ENCODE data around the gene ACTL6A. TPM values are rescaled to one million over a fixed set of nuclear protein-coding genes. Genes with fewer than 3 reads are reported as not detected.

Gene ACTL6A
- total RNA-seq, 4 donors from 2014 or later = 27.4 to 34.5 (median 34.1) TPM

DNA sequence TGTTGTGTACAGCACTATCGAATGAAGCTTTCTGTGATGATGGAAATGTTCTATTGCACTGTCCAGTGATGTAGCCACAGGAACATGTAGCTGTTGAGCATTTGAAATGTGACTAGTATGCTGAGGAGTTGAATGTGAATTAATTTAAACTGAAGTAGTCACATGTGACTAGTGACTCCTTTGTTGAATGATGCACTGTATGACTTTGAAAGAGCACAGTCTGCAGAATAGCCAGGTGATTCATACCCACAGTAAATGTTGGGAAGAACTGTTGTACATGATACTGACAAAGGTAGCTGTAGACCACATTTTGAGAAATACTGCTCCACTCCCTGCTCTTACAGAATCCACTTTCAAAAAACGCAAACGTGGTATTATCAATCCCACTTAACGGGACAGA, 34.0 kb upstream of the ACTL6A start:
- Histone ChIP-seq H3K9me3 (no peaks in the 10 kb centered on the region), H3K4me3 (no peak overlapping the region), H3K36me3 (no peaks in the 10 kb centered on the region), H3K27me3 (no peaks in the 10 kb centered on the region), H3K27ac (replicated peaks in 1 of 4) (no peak overlapping the region), H3K4me1 (peaks cover 11 to 30% (median 25%) of the 10 kb centered on the region in 4 donors)
- TF ChIP-seq EP300 (IDR thresholded peaks at IDR 0.05) (no peak), POLR2A (IDR thresholded peaks at IDR 0.05; ENCODE audit: low read depth) (no peak), POLR2AphosphoS5 (IDR thresholded peaks at IDR 0.05) (no peak)
- TF ChIP-seq, protein P1, sequence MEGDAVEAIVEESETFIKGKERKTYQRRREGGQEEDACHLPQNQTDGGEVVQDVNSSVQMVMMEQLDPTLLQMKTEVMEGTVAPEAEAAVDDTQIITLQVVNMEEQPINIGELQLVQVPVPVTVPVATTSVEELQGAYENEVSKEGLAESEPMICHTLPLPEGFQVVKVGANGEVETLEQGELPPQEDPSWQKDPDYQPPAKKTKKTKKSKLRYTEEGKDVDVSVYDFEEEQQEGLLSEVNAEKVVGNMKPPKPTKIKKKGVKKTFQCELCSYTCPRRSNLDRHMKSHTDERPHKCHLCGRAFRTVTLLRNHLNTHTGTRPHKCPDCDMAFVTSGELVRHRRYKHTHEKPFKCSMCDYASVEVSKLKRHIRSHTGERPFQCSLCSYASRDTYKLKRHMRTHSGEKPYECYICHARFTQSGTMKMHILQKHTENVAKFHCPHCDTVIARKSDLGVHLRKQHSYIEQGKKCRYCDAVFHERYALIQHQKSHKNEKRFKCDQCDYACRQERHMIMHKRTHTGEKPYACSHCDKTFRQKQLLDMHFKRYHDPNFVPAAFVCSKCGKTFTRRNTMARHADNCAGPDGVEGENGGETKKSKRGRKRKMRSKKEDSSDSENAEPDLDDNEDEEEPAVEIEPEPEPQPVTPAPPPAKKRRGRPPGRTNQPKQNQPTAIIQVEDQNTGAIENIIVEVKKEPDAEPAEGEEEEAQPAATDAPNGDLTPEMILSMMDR (IDR thresholded peaks at IDR 0.05) = no peak
- intact Hi-C loops (cut with DNase I) = no loop called here
- no peak for DNase-seq (ENCODE audit: extremely low spot score)
- 81% methylated on average over 4 of the region's 4 CpGs for WGBS

DNA sequence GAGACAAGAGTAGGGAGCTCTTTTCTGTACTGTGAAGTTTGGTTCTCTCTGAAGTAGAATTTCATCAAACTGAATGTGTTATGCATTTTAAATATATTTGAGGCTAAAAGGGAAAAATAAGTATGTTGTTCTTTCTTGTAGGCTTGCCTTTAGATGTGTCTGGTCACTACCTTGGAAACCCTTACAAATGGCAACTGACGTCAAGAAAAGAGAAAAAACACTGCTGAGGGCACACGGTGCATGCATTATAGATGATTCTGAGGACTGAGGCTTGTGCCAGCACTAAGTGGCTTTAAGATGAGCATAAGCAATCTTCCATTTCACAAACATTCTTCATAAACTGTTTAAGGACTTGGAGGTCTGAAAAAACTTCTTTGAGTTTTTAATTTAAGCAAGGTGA, 31.1 kb upstream of the ACTL6A start:
- no peak for TF ChIP-seq POLR2A (IDR thresholded peaks at IDR 0.05; ENCODE audit: low read depth)
- no peak for TF ChIP-seq EP300 (IDR thresholded peaks at IDR 0.05)
- no peak for TF ChIP-seq POLR2AphosphoS5 (IDR thresholded peaks at IDR 0.05)
- TF ChIP-seq, protein P1 (IDR thresholded peaks at IDR 0.05) = no peak
- no peaks in the 10 kb centered on the region for H3K9me3 ChIP-seq
- no peak overlapping the region for H3K27ac ChIP-seq (replicated peaks in 1 of 4)
- H3K4me1 ChIP-seq = peaks cover 5 to 25% (median 20%) of the 10 kb centered on the region in 4 donors
- WGBS = 68% methylated on average over 2 of the region's 2 CpGs
- H3K27me3 ChIP-seq = no peaks in the 10 kb centered on the region
- no peak for DNase-seq (ENCODE audit: extremely low spot score)
- H3K4me3 ChIP-seq = no peak overlapping the region
- intact Hi-C loops (cut with DNase I) = no loop called here
- no peaks in the 10 kb centered on the region for H3K36me3 ChIP-seq

DNA sequence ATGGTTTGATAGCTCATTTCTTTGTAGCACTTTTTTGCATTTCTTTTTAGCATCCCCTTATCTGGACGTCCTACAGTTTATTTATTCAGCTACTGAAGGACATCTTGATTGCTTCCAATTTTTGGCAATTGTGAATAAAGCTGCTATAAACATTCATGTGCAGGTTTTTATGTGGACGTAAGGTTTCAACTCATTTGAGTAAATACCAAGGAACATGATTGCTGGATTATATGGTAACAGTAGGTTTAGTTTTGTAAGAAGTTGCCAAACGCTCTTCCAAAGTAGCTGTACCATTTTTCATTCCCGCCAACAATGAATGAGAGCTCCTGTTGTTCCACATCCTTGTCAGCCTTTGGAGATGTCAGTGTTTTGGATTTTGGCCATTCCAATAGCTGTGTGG, 29.5 kb upstream of the ACTL6A start:
- intact Hi-C loops (cut with DNase I) = no loop called here

DNA sequence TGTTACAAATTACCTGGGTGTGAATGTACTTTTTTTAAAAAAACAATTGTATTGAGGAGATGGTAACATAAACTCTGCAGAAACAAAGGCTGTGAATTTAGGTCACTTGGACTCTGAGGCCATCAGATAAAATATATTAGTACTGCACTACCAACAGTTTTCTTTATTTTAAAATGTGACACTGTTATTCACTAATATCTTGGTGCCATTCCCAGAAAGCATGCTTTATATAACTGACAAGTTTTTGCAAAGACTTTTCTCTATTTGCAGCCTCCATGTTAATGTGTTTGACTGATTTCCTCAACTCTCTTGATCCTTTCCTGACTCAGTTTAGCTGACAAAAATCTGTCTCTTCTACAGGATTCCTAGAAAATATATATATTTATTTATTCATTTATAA, 26.5 kb upstream of the ACTL6A start:
- intact Hi-C loops (cut with DNase I) = no loop called here
- DNase-seq (ENCODE audit: extremely low spot score) = no peak

More for the DNA sequence above, 29.5 kb upstream of the ACTL6A start:
- DNase-seq (ENCODE audit: extremely low spot score) = no peak
- no peak overlapping the region for H3K4me3 ChIP-seq
- H3K27ac ChIP-seq (replicated peaks in 1 of 4) = no peak overlapping the region
- peaks cover 0 to 13% (median 6%) of the 10 kb centered on the region in 4 donors for H3K4me1 ChIP-seq
- TF ChIP-seq POLR2A (IDR thresholded peaks at IDR 0.05; ENCODE audit: low read depth) = no peak
- TF ChIP-seq EP300 (IDR thresholded peaks at IDR 0.05) = no peak
- TF ChIP-seq, protein P1 (IDR thresholded peaks at IDR 0.05) = no peak
- TF ChIP-seq POLR2AphosphoS5 (IDR thresholded peaks at IDR 0.05) = no peak
- no peaks in the 10 kb centered on the region for H3K27me3 ChIP-seq
- no peaks in the 10 kb centered on the region for H3K36me3 ChIP-seq
- 67% methylated on average over 4 of the region's 4 CpGs for WGBS
- H3K9me3 ChIP-seq = no peaks in the 10 kb centered on the region

More for the DNA sequence above, 26.5 kb upstream of the ACTL6A start:
- H3K4me1 ChIP-seq = peaks cover 0 to 12% (median 6%) of the 10 kb centered on the region in 4 donors
- H3K9me3 ChIP-seq = no peaks in the 10 kb centered on the region
- H3K27ac ChIP-seq (replicated peaks in 1 of 4) = no peak overlapping the region
- no peaks in the 10 kb centered on the region for H3K27me3 ChIP-seq
- H3K36me3 ChIP-seq = no peaks in the 10 kb centered on the region
- no peak overlapping the region for H3K4me3 ChIP-seq
- TF ChIP-seq POLR2A (IDR thresholded peaks at IDR 0.05; ENCODE audit: low read depth) = no peak
- TF ChIP-seq EP300 (IDR thresholded peaks at IDR 0.05) = no peak
- TF ChIP-seq, protein P1 (IDR thresholded peaks at IDR 0.05) = no peak
- no peak for TF ChIP-seq POLR2AphosphoS5 (IDR thresholded peaks at IDR 0.05)

All from esophagus muscularis mucosa (tissue), 4 donors.